Stimulated activated CD8-positive, alpha-beta memory T cell treated with anti-CD3 and anti-CD28 coated beads, Interleukin-2, amount 100 ng/mL, for 1 hour (primary cell): Measurements from ENCODE around the gene CHRND.

Experiments used
- DNase-seq, 2 donors: peaks; one replicate each; pipeline ENCODE4 v3.0.0-alpha.2; 2020; ENCODE audit warnings: low read depth in 2 of 2

Gene CHRND

DNA sequence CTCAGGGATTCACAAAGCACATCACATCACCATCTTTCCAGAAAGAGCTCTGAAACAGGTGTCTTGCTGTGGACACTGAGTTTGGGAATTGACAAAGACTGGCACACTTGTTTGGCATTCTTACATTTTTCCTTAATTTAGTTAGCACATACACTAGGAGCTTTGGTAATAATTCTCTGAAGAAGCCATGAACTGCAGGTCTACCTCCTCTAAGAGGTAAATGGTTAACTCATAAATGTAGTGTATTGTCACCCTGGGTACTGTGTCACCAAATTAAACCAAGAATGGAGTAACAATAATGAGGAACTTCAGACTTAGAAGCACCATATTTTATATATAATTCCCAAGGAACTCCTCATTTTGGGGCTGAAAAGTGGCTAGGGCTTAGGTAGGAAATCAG is 47.1 kb downstream of the CHRND start:
- no peak for DNase-seq

DNA sequence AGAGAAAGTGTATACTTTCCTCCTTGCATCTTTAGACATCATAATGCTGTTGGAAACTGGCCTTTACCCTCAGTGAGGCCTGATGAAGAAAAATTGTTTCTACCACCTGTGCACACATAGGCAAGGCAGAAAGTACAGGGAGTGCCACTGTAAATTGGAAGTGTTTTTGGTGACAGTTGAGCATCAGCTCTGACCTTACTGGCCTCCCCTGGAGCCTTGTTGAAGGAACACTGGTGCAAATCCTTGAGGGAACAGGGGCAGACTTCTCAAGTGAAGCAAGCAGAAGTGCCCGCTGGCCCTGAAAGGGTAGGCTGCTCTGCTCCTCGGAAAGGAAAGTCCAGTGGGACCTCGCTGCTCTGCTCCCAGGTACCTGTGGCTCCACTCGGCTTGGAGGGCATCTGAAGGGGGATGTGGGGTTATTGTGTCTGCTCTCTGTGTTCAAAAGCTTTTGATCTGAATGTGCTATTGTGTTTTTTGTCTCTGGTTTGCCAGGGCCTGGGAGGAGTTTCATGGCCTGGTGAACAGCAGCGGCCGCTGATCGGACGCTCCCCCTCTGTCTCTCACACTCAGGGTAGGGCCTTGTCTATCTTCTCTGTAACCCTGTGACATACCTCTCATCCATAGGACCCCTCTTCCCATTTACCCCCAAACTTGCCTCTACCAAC is 47.9 kb downstream of the CHRND start:
- no peak for DNase-seq

DNA sequence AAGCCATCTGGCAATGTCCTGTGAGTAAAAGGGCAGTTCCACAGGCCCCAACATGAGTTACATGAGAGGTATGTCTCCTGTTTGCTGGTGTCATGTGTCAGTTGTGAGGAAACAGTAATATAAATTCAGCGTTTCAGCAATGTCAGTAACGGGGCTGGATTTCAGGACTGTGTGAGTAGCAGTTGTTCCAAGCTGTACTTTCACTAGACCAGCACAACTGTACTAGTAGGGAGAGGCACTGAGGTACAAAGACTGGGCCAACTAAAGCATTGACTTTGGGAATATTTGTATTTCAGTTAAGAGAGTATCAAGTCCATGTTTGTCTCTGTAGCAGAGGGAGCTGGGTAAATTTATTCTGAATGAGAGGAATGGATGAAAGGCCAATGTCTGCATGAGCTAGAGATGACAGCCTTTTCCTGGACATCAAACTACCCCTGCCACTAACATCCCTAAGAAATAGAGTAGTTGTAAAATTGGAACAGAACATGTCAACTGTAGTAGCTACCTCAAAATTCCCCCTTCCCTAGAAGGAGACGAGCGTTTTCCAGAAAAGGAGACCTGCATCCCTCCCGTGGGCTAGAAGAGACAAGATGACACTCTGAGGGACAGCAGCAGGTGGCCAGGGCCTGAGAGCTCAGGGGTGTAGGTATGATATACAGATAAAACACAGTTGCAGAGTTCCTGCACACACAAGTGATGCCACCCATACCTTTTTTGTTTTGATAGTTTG is 48.9 kb downstream of the CHRND start:
- DNase-seq: no peak

DNA sequence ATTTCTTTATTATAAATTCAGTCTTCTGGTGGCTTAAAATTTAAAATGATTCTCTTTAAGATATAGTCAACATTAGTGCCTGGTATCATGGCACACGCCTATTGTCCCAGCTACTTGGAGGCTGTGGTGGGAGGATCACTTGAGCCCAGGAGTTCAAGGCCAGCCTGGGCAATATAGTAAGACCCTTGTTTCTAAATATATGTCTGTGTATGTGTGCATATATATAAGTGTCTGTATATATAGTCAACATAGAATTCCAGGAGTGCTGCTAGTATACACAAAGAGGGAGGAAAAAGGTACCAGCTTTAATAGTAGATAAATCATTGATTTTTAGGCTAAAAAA is 49.4 kb downstream of the CHRND start:
- DNase-seq: no peak

GRCh38 chr2:232576995-232577394 is 51.0 kb downstream of the CHRND start:
- no peak for DNase-seq

DNA sequence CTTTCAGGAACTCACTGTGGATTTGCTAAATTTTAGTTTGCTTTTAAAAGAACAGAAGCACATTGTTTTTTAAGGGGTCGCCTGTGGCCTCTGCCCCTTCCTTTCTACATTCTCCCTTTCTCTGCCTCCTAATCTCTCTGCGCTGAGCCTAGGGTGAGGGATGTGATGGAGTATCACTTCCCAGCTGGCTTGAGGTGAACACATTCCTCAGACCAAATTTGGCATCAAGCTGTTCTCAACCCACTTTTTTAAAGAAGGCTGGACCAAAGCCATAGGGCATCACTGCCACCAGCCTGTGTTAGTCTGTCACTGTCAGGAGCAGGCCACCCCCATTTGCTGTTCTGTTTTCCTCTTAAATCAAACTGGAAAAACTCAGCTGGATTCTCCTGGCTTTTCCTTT is 51.9 kb downstream of the CHRND start:
- no peak for DNase-seq

DNA sequence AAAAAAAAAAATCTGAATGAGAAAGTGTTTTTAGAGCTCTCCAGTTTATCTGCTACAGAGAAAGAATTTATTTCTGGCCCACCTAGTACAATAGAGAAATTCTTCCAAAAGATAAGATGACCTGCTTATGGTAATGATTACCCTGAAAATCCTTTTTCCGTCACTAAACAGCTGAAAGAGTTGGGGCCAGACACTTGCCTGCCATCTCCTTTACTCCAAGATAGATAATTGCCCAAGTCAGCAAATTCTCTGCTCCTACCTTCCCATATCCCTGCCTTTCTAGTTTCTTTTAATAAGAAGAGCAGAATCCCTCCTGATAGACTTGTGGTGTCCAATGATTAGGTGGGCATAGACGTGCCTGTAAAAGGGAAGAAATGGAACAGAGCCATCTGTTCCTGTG is 52.7 kb downstream of the CHRND start:
- DNase-seq: no peak

DNA sequence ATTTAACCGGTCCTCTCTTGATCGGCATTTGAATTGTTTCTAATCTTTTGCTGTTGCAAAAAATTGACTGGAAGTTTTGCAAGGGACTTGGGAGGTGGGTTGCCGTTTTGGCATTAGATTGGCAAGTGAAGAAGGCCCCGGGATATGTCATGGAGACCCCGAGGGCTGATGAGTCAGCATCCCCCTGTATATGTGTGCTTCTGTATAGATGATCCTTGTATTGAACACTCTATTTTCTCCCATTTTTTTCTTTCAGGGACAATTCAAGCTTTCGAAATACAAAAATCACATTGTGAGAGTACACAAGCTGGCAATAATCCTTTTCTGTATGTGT is 54.7 kb downstream of the CHRND start:
- no peak for DNase-seq

- no peak for DNase-seq
Measured at GRCh38 chr2:232581725-232582124, 55.8 kb downstream of the CHRND start.

DNA sequence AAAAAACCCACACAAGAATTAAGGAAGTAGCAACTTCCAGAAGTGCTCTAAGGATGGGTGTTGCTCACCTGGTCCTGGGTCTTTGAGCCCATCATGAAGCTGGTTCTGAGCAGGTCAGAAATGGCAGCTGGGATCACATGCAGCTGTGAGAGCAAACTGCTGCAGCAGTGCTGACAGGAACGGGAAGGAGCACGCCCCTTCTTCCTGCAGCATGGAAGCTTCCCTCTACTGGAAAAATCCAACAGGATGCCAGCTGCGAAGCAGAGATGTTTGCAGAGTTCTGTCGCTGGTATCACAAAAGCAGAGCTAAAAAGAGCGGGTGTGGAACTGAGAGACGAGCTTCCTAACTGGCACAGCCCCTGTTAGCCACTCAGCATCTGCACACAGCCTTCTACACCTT is 58.3 kb downstream of the CHRND start:
- DNase-seq: no peak
